CD4-positive, alpha-beta T cell treated with Interferon gamma for 1 hour (primary cell): Measurements from ENCODE around the gene DENND1A.

Experiments used
- DNase-seq: peaks from one replicate; pipeline ENCODE4 v3.0.0-alpha.2; 2020

Gene DENND1A

DNA sequence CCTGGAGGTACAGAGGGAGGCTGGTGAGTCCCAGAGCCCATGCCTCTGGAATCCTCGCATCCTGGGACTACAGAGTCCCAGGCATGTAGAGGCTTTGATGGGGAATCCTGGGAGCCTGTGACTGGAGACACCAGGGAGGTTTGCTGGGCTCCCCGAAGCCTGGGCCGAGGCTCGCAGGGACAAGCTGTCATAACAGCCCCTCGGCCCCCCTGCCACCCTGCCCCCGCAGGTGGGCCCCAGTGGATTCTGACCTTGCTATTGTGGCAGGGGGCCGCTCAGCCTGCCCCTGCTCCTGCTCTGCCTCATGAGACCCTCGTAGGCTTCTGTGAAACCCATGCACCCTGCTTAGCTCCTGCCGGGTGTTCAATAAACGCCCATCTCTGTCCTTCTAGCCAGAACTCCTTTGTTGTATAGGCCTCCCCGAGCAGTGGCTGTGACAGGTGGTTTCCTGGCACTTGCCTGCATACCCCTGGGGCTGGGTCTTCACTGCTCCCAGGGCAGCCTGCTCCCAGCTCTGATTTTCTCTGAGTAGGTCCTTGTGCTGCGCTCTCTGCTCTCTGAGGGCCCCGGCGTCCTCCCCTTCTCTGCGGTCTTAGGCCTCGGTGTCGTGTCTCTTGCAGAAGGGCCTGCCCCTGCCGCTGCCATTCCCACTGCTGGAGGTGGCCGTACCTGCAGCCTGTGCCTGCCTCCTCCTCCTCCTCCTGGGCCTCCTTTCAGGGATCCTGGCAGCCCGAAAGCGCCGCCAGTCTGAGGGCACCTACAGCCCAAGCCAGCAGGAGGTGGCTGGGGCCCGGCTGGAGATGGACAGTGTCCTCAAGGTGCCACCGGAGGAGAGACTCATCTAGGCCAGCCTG lies 553.5 kb downstream of the DENND1A start:
- no peak for DNase-seq

DNA sequence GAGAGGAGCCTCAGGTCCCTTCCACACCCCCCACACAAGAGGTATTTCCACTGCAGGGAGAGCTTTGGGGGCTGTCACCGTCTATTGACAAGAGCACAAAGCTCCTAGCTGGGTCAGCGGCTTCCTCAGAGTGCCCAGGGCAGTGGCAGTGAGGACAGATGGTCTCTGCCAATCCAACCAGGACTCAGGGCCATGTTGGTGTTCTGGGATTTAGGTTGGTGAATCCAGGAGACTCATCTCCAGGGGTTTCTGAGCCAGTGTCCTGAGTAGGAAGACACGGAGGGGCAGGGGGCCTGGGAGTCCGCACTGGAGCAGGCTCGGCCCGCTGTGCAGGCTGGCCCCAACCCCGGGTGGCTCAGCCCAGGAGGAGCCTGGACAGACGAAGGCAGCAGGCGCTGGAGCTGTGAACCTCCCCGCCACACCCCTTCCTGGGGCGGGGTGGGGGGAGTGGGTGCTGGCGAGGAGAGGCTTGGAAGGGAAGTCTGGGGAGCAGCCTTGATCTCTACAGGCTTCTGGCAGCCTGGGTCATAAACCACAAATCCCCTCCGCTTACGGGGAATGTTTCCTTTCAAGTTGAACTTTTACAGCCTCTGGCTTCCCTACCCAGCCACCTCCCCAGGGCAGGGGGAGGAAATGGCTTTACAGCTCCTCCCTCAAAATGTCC lies 554.3 kb downstream of the DENND1A start:
- DNase-seq = no peak

DNA sequence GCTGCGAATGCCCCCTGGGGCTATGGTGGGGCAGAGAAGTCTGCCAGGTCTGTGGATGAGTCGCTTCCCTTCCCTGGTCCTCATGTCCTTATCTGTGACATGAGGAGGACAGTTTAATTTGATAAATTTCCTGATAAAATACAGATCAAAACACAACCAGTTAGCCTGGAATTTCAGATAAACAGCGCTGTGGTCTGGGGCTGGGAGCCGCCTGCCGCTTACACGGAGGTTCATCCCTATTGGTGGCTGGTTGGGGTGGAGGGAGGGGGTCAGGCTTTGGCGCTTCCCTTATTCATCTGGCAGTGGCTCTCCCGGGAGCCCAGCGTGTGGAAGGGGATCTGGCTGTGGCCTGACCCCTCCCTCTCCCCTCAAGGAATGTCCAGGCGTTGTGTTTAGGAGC lies 556.0 kb downstream of the DENND1A start:
- no peak for DNase-seq

DNA sequence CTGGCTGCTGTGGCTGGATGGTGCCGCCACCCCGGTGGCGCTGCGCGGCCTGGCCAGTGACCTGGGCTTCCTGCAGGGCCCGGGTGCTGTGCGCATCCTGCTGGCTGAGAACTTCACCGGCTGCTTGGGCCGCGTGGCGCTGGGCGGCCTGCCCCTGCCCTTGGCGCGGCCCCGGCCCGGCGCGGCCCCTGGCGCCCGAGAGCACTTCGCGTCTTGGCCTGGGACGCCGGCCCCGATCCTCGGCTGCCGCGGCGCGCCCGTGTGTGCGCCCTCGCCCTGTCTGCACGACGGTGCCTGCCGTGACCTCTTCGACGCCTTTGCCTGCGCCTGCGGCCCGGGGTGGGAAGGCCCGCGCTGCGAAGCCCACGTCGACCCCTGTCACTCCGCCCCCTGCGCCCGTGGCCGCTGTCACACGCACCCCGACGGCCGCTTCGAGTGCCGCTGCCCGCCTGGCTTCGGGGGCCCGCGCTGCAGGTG lies 556.4 kb downstream of the DENND1A start:
- no peak for DNase-seq

DNA sequence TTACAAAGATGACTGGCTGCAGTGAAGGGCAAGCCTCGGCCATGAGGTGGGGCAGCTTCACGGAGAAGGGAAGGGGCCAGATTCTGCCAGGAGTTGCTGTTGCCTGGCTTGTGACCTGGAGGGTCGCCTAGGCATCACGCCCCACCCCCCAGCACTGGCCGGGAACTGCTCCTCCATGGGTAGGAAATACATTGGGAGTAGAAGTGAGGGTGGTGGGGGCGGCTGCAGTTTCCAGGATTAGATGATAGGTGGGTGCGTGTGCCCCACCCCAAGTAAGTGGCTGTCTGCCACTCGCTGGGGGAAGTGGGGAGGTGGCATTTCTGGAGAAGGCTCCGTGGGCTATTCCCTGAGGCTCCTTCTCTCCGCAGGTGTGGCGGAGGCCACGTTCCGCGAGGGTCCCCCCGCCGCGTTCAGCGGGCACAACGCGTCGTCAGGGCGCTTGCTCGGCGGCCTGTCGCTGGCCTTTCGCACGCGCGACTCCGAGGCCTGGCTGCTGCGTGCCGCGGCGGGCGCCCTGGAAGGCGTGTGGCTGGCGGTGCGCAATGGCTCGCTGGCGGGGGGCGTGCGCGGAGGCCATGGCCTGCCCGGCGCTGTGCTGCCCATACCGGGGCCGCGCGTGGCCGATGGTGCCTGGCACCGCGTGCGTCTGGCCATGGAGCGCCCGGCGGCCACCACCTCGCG lies 557.0 kb downstream of the DENND1A start:
- no peak for DNase-seq

DNA sequence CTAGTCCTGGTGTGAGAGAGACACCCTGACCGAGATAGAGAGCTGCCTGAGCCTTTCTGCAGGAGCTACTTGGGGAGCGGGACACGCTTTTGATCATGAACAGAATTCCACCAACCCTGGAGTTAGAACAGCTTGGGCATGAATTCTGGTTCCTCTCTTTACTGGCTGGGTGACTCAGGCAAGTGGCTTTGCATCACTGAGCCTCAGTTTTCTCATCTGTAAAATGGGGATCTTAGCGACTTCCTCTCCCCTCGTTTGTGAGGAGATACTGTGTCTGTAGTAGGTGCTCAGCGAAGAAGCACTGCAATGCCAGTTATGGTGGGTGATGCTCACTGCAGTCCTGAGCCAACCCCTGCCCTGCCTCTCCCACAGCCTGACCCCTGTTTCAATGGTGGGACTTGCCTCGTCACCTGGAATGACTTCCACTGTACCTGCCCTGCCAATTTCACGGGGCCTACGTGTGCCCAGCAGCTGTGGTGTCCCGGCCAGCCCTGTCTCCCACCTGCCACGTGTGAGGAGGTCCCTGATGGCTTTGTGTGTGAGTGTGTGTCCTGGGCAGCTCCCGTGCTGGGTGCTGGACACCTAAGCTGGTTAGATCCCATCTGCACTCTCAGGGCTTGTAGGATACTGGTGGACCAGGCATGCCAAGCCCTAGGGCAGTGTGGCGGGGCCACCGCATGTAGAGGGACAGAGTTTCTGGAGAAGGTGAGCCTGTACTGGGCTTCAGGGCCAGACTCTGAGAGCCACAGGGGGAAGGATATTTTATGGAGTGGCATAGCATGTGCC lies 557.9 kb downstream of the DENND1A start:
- no peak for DNase-seq

DNA sequence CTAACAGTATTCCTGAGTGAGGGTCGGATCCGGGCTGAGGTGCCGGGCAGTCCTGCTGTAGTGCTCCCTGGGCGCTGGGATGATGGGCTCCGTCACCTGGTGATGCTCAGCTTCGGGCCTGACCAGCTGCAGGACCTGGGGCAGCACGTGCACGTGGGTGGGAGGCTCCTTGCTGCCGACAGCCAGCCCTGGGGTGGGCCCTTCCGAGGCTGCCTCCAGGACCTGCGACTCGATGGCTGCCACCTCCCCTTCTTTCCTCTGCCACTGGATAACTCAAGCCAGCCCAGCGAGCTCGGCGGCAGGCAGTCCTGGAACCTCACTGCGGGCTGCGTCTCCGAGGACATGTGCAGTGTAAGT lies 558.7 kb downstream of the DENND1A start:
- DNase-seq = no peak

DNA sequence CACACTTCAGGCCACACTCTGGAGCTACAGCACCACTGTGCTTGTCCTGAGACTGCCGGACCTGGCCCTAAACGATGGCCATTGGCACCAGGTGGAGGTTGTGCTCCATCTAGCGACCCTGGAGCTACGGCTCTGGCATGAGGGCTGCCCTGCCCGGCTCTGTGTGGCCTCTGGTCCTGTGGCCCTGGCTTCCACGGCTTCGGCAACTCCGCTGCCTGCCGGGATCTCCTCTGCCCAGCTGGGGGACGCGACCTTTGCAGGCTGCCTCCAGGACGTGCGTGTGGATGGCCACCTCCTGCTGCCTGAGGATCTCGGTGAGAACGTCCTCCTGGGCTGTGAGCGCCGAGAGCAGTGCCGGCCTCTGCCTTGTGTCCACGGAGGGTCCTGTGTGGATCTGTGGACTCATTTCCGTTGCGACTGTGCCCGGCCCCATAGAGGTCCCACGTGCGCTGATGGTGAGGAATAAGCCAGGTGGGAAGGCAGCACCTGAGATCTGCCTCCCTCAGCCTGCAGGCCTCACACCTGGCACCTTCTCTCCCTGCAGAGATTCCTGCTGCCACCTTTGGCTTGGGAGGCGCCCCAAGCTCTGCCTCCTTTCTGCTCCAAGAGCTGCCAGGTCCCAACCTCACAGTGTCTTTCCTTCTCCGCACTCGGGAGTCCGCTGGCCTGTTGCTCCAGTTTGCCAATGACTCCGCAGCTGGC lies 559.2 kb downstream of the DENND1A start:
- DNase-seq = no peak

DNA sequence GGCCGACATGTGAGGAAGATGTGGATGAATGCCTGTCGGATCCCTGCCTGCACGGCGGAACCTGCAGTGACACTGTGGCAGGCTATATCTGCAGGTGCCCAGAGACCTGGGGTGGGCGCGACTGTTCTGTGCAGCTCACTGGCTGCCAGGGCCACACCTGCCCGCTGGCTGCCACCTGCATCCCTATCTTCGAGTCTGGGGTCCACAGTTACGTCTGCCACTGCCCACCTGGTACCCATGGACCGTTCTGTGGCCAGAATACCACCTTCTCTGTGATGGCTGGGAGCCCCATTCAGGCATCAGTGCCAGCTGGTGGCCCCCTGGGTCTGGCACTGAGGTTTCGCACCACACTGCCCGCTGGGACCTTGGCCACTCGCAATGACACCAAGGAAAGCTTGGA lies 559.8 kb downstream of the DENND1A start:
- DNase-seq = no peak

DNA sequence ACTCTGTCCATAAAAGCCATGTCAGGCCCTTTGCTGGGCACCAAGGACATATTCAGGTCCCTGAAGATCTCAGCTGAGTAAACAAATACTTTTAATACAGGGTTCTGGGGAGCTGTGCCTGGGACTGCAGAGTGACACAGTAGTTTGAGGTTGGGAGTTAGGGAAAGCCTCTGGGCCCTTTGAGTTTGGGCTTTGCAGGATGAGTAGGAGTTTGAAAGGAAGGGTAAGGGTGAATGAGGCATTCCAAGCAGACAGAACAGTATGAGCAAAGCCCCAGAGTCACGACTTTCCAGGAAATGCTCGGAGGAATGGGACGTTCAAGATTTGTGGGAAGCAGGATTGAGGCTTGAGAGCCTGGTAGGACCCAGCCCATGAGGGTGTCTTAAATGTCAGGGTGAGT lies 560.6 kb downstream of the DENND1A start:
- DNase-seq = no peak

DNA sequence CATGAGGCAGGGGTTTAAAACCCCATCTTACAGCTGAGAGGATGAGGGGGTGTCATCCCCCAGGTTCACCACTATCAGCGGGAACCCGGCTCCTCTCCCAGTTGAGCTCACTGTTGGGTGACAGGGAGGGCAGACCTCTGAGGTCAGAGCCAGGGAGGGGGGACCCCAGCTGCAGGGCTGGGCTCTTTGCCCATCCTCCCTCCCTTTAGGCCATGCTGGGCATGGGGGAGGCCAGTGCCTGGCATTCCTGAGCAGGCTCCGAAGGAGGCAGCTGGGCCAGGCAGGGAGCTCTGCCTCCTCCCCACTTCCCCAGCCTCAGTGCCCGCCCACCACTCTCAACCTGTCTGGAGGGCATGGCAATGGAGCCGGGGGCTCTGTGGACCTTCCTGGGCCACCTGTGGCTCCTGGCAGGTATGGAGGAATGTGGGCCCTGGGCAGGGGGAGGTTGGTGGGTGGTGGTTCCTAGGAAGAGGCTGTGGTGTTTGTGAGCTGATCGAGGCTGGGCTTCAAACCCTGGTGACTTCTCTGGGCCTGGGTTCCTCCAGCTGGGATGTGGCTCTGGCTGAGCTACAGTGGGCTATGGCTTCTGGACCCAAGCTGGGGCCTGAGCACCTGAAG lies 561.3 kb downstream of the DENND1A start:
- no peak for DNase-seq

DNA sequence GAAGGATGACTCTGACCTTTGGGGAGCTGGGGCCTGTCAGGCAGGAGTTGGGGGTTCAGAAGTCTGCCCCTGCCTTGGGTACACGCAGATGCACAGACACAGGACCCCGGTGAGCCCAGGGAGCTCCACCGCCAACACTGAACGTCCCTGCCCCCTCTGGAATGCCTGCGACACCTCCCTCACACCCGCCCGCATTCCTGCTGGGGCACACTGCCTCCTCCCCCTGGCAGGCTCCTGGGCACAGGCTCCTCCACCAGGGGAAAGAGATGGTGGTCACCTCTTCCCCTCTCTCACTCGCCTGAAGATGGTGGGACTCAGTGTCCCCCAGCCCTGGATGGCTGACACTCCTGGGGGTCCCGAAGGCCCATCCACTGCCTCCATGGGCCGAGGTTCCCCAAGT lies 561.9 kb downstream of the DENND1A start:
- DNase-seq = no peak

DNA sequence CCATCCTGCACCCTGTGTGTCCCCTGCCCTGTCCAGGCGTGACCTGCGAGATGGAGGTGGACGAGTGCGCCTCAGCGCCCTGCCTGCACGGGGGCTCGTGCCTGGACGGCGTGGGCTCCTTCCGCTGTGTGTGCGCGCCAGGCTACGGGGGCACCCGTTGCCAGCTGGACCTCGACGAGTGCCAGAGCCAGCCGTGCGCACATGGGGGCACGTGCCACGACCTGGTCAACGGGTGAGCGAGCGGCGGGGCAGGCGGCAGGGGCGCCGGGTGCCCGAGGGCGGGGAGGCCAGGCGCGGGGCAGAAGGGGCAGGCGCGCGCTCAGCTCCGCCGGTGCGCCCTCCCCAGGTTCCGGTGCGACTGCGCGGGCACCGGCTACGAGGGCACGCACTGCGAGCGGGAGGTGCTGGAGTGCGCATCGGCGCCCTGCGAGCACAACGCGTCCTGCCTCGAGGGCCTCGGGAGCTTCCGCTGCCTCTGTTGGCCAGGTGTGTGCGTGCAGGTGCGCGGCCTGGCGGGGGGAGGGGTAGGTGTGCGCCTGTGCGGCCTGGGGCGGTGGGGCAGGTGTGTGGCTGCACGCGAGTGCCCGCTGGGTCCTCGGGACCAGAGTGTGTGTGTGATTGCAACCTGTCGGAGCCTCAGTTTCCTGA lies 563.9 kb downstream of the DENND1A start:
- DNase-seq = no peak

DNA sequence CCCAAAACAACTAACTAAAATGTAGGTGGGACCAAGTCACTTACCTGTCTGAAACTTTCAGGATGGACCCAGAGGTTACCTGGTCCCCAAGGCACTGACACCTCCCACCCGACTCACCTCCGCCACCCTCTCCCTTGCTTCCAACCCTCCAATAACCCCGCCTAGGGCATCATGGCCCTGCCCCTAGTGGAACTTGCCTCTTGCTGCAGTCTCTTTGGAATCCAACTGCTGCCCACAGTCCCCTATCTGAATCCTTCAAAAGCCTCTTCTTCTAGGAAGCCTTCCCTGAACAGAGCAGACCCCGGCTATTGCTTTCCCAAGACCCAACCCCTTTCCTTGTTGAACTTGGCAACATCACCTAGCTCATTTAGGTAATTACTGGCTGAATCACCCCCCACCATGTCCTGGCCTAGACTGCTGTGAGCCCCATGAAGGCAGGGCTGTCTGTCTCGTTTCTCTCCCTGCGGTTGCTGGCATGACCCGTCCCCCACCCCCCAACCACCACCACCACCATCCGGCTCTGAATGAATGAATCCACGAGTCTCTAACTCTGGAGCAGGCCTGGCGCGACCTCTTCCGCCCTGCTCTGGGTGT lies 564.5 kb downstream of the DENND1A start:
- DNase-seq = no peak

DNA sequence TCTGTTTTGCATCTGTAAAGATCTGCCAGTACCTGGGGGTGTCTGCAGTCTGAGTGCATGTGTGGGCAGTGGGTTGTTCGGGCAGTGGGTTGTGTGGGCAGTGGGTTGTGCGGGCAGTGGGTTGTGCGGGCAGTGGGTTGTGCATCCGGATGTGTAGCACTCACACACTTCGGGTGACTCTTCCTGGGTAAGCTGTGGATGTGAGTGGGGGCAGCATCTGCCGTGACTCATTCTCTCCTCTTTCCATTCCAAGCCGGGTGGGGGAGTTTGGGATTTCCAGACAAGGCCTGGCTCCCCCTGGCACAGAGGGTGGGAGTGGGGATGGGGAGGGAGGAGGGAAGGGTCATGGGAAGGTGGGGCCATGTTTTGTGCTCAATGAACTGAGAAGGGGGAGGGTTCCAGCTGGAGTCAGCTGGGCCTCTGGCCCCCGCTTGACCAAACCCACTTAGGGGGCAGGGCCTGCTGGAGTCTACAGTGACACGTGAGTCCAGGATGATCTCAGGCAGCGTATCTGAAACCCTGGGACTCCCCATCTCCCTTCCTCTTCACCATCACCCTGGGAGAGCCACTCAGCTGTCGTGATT lies 565.6 kb downstream of the DENND1A start:
- no peak for DNase-seq

DNA sequence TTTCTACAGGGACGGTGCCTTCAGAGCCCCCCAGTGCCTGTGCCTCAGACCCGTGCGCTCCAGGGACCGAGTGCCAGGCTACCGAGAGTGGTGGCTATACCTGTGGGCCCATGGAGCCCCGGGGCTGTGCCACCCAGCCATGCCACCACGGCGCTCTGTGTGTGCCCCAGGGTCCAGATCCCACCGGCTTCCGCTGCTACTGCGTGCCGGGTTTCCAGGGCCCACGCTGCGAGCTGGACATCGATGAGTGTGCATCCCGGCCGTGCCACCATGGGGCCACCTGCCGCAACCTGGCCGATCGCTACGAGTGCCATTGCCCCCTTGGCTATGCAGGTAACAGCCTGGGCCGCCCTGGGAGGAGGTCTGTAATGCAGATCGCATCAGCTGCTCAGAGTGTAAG lies 567.1 kb downstream of the DENND1A start:
- DNase-seq = no peak

DNA sequence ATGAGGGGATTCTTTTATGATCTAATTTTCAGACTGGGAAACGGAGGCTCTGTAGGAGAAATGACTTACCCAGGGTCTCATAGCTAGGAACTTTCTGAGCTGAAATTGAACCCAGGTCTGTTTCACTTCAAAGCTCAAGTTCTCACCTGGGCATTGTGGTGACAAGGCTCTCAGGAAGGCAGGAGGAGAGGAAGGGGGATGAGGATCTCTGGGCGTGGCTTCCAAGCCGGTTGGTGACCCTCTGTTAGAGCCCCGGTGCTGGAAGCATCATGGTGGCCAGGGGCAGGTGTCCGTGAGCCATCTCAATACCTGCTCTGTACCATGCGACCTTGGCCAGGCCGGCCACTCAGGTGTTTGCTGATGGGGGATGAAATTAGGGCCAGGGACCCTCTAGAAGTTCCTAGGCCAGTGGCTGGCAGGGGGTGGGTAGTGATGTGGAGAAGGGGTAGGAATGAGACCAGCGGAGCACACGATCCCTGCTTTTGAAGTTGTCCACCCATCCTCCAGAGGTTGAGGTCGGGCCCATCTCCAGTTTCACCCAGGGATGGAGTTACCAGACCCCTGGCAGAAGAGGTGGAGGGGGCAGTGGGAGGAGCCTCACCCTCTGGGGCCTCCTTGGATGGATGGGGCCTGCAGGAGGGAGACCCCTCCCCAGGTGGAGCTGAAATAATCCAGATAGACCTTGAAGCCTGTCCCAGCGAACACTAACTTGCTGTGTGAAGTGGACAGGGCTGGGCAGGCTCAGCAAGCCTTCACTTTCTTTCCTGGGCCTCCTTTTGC lies 568.0 kb downstream of the DENND1A start:
- DNase-seq = no peak

DNA sequence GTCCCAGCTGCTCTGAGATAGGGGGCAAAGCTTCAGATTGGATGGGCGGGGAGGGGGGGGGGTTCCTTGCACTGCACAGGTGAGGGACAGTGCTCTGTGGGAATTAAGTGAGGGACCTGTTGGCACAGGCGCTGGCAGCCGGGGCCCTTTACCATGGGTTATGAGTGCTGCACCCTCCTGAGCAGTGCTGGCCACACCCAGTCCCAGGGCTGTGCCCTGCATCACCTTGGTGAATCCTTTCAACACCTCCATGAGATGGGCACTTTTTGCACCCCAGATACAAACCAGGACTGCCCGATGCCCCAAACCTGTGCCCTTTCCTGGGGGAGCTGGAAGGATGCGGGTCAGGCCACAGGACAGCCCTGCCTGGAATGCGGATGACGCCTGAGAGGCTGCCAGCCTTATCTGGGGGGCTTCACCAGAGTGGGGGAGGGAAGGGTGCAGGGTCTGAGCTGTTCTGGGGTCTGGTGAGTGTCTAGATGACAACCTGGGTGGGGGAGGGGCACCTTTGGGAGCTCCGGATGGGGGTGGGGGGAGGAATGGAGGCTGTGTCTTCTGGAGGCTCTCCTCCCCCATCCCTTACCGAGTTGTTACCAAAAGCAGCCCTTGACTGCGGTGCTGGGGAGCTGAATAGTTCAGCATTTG lies 568.7 kb downstream of the DENND1A start:
- DNase-seq = no peak
